Body of pancreas (tissue), 4 donors: ENCODE results near the gene KIF23.

Source experiments
- POLR2A ChIP-seq, 3 donors: fragments of 450-650 bp; IDR thresholded peaks; one replicate each; pipeline ENCODE4 v1.6.1; 2016; ENCODE audit warnings: antibody characterized with exemption in 3 of 3, mild to moderate bottlenecking in 2 of 3
- TF ChIP-seq, protein P1 (sequence below), 7 experiments: fragments of 450-650 bp in 4 of 7; fragments of 200-600 bp in 3 of 7; sonication (generic) in 3 of 7; IDR thresholded peaks; one replicate each; pipeline ENCODE4 v1.5.1; 2016 to 2019; ENCODE audit warnings: antibody characterized with exemption in 7 of 7

DNA sequence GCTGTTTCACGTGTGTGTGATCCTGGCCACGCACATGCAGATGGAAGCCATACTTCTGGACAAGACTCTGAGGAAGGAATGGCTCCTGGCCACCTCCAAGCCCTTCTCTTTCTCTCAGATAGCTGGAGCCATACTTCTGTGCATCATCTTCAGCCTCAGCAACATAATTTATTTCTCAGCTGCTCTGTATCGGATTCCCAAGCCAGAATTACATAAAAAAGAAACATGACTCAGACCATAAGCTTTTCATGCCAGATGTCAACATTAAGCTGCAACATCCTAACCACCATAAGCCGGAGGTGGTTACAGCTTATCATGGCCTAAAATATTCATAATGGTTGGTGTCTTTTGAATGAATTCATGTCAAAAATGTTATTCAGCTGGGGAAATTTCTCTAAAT is 10.6 kb upstream of the KIF23 start:
- TF ChIP-seq, protein P1, sequence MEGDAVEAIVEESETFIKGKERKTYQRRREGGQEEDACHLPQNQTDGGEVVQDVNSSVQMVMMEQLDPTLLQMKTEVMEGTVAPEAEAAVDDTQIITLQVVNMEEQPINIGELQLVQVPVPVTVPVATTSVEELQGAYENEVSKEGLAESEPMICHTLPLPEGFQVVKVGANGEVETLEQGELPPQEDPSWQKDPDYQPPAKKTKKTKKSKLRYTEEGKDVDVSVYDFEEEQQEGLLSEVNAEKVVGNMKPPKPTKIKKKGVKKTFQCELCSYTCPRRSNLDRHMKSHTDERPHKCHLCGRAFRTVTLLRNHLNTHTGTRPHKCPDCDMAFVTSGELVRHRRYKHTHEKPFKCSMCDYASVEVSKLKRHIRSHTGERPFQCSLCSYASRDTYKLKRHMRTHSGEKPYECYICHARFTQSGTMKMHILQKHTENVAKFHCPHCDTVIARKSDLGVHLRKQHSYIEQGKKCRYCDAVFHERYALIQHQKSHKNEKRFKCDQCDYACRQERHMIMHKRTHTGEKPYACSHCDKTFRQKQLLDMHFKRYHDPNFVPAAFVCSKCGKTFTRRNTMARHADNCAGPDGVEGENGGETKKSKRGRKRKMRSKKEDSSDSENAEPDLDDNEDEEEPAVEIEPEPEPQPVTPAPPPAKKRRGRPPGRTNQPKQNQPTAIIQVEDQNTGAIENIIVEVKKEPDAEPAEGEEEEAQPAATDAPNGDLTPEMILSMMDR (IDR thresholded peaks at IDR 0.05): no peak
- TF ChIP-seq POLR2A (IDR thresholded peaks at IDR 0.05): no peak
